Endodermal cell (in vitro differentiated cells): ENCODE results near the gene KCNN2. TPM values are rescaled to one million over a fixed set of nuclear protein-coding genes. Genes with fewer than 3 reads are reported as not detected.

Experiments used
- DNase-seq: peaks from one replicate; pipeline ENCODE4 v3.0.0-alpha.2; 2017
- H3K27ac ChIP-seq: 2 replicates; pipeline ENCODE4 v1.5.1; 2013; ENCODE audit warnings: mild to moderate bottlenecking, low read depth, low read length, moderate library complexity
- H3K27me3 ChIP-seq: 2 replicates; pipeline ENCODE4 v1.6.1; 2013; ENCODE audit warnings: mild to moderate bottlenecking, low read length, moderate library complexity; ENCODE audit not compliant: insufficient read depth, control insufficient read depth, poor library complexity, severe bottlenecking
- H3K36me3 ChIP-seq: 2 replicates; pipeline ENCODE4 v1.7.0; 2013; ENCODE audit warnings: mild to moderate bottlenecking, low read length, moderate library complexity; ENCODE audit not compliant: control insufficient read depth, insufficient read depth
- H3K4me1 ChIP-seq: one replicate; pipeline ENCODE4 v1.7.0; 2013; ENCODE audit warnings: low read length; ENCODE audit not compliant: control insufficient read depth, insufficient read depth
- H3K4me3 ChIP-seq: 2 replicates; pipeline ENCODE4 v1.5.1; 2013; ENCODE audit warnings: mild to moderate bottlenecking, low read length, moderate library complexity
- H3K9ac ChIP-seq: 2 replicates; pipeline ENCODE4 v1.6.1; 2013; ENCODE audit warnings: mild to moderate bottlenecking, low read length, moderate library complexity; ENCODE audit not compliant: poor library complexity, severe bottlenecking; ENCODE audit errors: extremely low read depth
- H3K9me3 ChIP-seq: 2 replicates; pipeline ENCODE4 v1.6.1; 2013; ENCODE audit warnings: mild to moderate bottlenecking, low read length, moderate library complexity; ENCODE audit not compliant: control insufficient read depth
- H3K27ac Mint-ChIP-seq: 2 replicates; pipeline ENCODE4 v1.8.0; 2020; ENCODE audit warnings: mixed read lengths
- H3K27me3 Mint-ChIP-seq: 2 replicates; pipeline ENCODE4 v1.8.0; 2021; ENCODE audit warnings: mild to moderate bottlenecking, mixed read lengths; ENCODE audit not compliant: insufficient read depth
- H3K36me3 Mint-ChIP-seq: 2 replicates; pipeline ENCODE4 v1.8.0; 2020; ENCODE audit warnings: low read depth, mixed read lengths
- H3K4me1 Mint-ChIP-seq: 2 replicates; pipeline ENCODE4 v1.8.0; 2020; ENCODE audit warnings: mixed read lengths
- H3K4me3 Mint-ChIP-seq: 2 replicates; pipeline ENCODE4 v1.8.0; 2020; ENCODE audit warnings: mild to moderate bottlenecking, moderate library complexity, mixed read lengths
- H3K9me3 Mint-ChIP-seq: 2 replicates; pipeline ENCODE4 v1.8.0; 2020; ENCODE audit warnings: mild to moderate bottlenecking, mixed read lengths
- CTCF ChIP-seq: fragments of 200-600 bp; sonication (generic); conservative IDR thresholded peaks from 2 replicates; pipeline ENCODE4 v1.5.0; 2021; ENCODE audit warnings: antibody characterized with exemption, mild to moderate bottlenecking
- WGBS, 2 experiments: methylation state at CpG; one replicate each; pipeline versions ENCODE4 v1.1.5 to v1.1.7; 2013; ENCODE audit warnings: missing lambda C conversion rate in 2 of 2, mixed read lengths in 1 of 2; ENCODE audit not compliant: insufficient coverage in 1 of 2, insufficient read length in 1 of 2; 5-methylcytosine and 5-hydroxymethylcytosine counted together
- total RNA-seq, 2 donors: library from RNA; stranded (reverse); fragmentation: NEBNext Ultra II Directional in 1 of 2; extraction: Animal tissue kit (Norgen Biotek cat#: 25700) in 1 of 2; gene quantifications; 2 replicates in 1 of 2; 3 replicates in 1 of 2; pipeline ENCODE4 v1.2.1, GENCODE V29; 2021

Gene KCNN2
- total RNA-seq, 2 donors from 2014 or later: 3.0 to 4.7 TPM

GRCh38 chr5:114327474-114327873, 34.4 kb upstream of the KCNN2 start:
- WGBS, 2 experiments: 83 to 100% methylated on average over 1 to 3 of the region's 3 CpGs
- H3K4me1 ChIP-seq: no peaks in the 10 kb centered on the region
- no peak for TF ChIP-seq CTCF
- no peaks in the 10 kb centered on the region for H3K9me3 ChIP-seq
- H3K9ac ChIP-seq: no peak overlapping the region
- Mint-ChIP-seq H3K9me3 (no peaks in the 10 kb centered on the region), H3K4me3 (no peak overlapping the region), H3K27ac (no peak overlapping the region), H3K4me1 (peaks cover 3% of the 10 kb centered on the region), H3K36me3 (no peaks in the 10 kb centered on the region), H3K27me3 (no peaks in the 10 kb centered on the region)
- H3K36me3 ChIP-seq: no peaks in the 10 kb centered on the region
- H3K27me3 ChIP-seq: no peaks in the 10 kb centered on the region
- no peak overlapping the region for H3K27ac ChIP-seq
- H3K4me3 ChIP-seq: no peak overlapping the region
- no peak for DNase-seq

- no peaks in the 10 kb centered on the region for H3K4me1 ChIP-seq
- H3K36me3 ChIP-seq: no peaks in the 10 kb centered on the region
- 85% methylated on average over 3 of the region's 3 CpGs; no CpG with 5 or more reads in 1 of the 2 experiments for WGBS, 2 experiments
- TF ChIP-seq CTCF: no peak
- Mint-ChIP-seq H3K4me3 (no peak overlapping the region), H3K27me3 (no peaks in the 10 kb centered on the region), H3K36me3 (no peaks in the 10 kb centered on the region), H3K9me3 (no peaks in the 10 kb centered on the region), H3K4me1 (peaks cover under 1% of the 10 kb centered on the region), H3K27ac (no peak overlapping the region)
- H3K9ac ChIP-seq: no peak overlapping the region
- H3K27me3 ChIP-seq: no peaks in the 10 kb centered on the region
- no peak overlapping the region for H3K4me3 ChIP-seq
- H3K9me3 ChIP-seq: no peaks in the 10 kb centered on the region
- no peak for DNase-seq
- no peak overlapping the region for H3K27ac ChIP-seq
Measured at GRCh38 chr5:114327987-114328386, 33.9 kb upstream of the KCNN2 start.

DNA sequence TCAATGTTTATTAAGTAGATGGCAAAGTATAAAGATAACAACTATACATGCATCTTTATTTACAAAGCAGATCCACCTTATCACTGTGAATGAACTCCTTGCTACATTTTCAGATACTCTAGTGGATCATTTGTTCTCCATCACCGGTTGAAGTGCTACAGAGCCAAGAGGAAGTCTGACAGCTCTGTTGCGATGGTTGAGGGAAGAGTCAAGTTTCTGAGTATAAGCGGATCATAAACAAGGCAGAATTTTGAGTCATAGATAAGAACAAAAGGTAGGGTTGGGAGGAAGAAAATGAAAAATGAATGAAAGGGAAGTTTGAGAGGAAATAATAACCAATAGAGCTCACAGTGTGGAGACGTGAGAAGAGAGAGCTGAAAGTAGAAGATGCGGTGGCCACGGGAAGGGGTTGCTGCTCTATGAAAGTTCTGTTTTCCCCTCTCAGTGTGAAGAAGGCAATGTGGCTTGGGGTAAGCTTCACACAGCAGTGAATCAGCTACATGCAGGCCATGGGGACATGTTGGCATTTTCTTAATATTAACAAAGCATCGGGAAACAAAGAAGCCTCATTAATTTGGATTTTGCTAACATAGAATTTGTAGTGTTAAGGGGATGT, 30.8 kb upstream of the KCNN2 start:
- no peak for TF ChIP-seq CTCF
- DNase-seq: no peak
- H3K9me3 ChIP-seq: no peaks in the 10 kb centered on the region
- H3K4me3 ChIP-seq: no peak overlapping the region
- no peaks in the 10 kb centered on the region for H3K27me3 ChIP-seq
- 91 to 93% methylated on average over 6 to 7 of the region's 7 CpGs for WGBS, 2 experiments
- H3K4me1 ChIP-seq: no peaks in the 10 kb centered on the region
- Mint-ChIP-seq H3K9me3 (no peaks in the 10 kb centered on the region), H3K27me3 (no peaks in the 10 kb centered on the region), H3K27ac (no peak overlapping the region), H3K4me3 (no peak overlapping the region), H3K4me1 (no peaks in the 10 kb centered on the region), H3K36me3 (no peaks in the 10 kb centered on the region)
- H3K9ac ChIP-seq: no peak overlapping the region
- H3K27ac ChIP-seq: no peak overlapping the region
- H3K36me3 ChIP-seq: no peaks in the 10 kb centered on the region
